LNCaP clone FGC (cell line): ENCODE results near the gene TKT.
A peak's percentile ranks its signal among the peaks of the same experiment; 100 is the strongest.
"Not testable (repeated sequence)": the region's sequence is repeated elsewhere in the genome, so short reads cannot be mapped to it uniquely, and the experiment has no call there.

Source experiments
- DNase-seq: peaks from one replicate; pipeline ENCODE4 v3.0.0-alpha.2; 2011; ENCODE audit warnings: low read depth
- H3K4me3 ChIP-seq: 2 replicates; pipeline ENCODE4 v1.5.1; 2011; ENCODE audit warnings: mild to moderate bottlenecking, low read depth, low read length, control low read depth
- CTCF ChIP-seq: IDR thresholded peaks from 2 replicates; pipeline ENCODE4 v1.5.1; 2012; ENCODE audit warnings: mild to moderate bottlenecking; ENCODE audit not compliant: control insufficient read depth, insufficient read depth; ENCODE audit errors: extremely low read depth

The TKT gene

DNA sequence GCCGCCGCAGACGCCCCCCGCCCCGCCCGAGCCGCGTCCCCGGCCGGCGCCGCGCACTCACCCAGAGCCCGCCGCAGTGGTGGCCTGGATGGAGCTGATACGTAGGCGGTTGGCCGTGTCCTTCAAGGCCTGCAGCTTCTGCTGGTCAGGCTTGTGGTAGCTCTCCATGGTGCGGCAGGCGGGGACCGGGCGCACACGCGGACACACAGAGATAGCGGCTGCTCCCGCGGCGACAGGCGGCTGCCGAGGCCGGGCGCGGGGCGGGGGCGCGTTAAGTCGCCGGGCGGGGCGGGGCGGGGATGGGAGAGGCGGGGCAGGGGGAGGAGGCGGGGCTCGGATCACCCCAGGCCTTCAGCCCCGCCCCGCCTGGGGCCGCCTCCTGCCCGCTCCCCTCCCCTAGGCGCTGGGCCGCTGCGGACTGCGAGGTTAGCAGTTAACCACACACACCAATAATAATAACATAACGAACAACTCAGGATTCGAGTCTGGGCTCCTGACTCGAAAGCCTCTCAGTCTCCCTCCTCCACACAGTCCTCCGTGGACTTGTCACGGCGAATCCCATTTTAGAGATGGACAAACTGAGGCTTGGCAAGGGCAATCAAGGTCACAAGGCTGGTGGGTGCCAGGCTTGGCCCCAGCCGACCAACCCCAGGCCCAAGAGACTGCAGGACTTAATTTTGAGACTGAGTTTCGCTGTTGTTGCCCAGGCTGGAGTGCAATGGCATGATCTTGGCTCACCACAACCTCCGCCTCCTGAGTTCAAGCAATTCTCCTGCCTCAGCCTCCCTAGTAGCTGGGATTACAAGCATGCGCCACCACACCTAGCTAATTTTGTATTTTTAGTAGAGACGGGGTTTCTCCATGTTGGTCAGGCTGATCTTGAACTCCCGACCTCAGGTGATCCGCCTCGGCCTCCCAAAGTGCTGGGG is at the start of gene TKT:
Gene TKT (minus strand): TSS at position 248 of the 929 bp plus-strand sequence. CDS start 80 bp downstream, at position 168.
- no peak for TF ChIP-seq CTCF
- peak within 1 kb of the TSS; percentile 99 for H3K4me3 ChIP-seq
- peak; percentile 51 for DNase-seq

DNA sequence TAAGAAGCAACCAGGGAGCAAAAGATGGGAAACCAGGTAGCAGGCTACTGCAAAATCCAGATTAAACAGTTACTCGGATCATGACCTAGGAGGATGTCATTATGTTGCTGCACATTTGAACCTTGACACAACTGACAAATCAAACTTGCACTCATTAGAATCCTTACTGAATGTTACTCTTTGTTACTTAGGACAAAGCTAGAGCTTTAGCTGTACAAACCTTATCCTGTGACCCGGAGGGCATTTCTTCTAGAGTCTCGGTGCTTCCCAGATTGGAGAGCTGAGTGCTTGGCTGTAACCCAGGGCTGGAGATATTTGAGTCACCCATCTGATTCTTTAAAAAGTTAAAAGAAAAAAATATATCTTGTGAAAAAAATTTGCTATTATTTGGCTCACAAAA is 48.1 kb upstream of the TKT start:
- no peak for TF ChIP-seq CTCF
- no peak for DNase-seq

GRCh38 chr3:53303549-53303948 is 47.7 kb upstream of the TKT start:
- no peak overlapping the region for H3K4me3 ChIP-seq
- TF ChIP-seq CTCF, result no peak
- no peak for DNase-seq

More for the DNA sequence above, 48.1 kb upstream of the TKT start:
- no peak overlapping the region for H3K4me3 ChIP-seq

- no peak overlapping the region for H3K4me3 ChIP-seq
- TF ChIP-seq CTCF, result no peak
- DNase-seq, result no peak
Observed at GRCh38 chr3:53300826-53301225, 45.0 kb upstream of the TKT start.

DNA sequence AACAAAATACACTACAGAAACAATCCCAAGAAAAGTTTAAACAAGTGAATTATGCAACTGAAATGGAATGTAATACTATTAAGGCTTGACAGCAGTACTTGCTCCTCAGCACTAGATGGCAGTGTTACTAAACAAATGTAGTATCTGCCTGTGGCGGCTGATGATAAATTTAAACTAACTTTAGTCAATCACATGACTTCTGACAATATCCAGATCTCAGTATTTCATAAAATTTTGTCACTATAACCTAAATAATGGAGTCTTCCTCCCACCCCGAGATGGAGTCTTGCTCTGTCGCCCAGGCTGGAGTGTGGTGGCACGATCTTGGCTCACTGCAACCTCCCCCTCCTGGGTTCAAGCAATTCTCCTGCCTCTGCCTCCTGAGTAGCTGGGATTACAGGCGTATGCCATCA is 43.8 kb upstream of the TKT start:
- DNase-seq, result peak; percentile 17
- peak; percentile 91 for TF ChIP-seq CTCF
- not testable (repeated sequence) for H3K4me3 ChIP-seq

GRCh38 chr3:53295410-53295809 is 39.6 kb upstream of the TKT start:
- TF ChIP-seq CTCF, result no peak
- DNase-seq, result no peak
- H3K4me3 ChIP-seq, result no peak overlapping the region
